H1 (cell line): ENCODE measurements around the gene CCDC28B.

Source experiments
- CHD2 ChIP-seq: IDR thresholded peaks from 2 replicates; pipeline ENCODE4 v1.6.1; 2012; ENCODE audit warnings: low read length, improper control_type of control experiment
- EZH2 ChIP-seq: fragments of 200-600 bp; sonication (generic); IDR thresholded peaks from 2 replicates; pipeline ENCODE4 v1.7.1; 2012; ENCODE audit warnings: low read depth, mild to moderate bottlenecking, moderate library complexity, low read length, inconsistent platforms; ENCODE audit not compliant: severe bottlenecking
- NANOG ChIP-seq: IDR thresholded peaks from 2 replicates; pipeline ENCODE4 v1.6.1; 2011; ENCODE audit warnings: low read length, low read depth, mild to moderate bottlenecking, inconsistent platforms; ENCODE audit not compliant: insufficient read depth, poor library complexity, severe bottlenecking
- POLR2A ChIP-seq, 2 experiments: IDR thresholded peaks; 1 replicate in 1 of 2; 2 replicates in 1 of 2; pipeline ENCODE4 v1.6.1; 2011; ENCODE audit warnings: low read depth in 2 of 2, low read length in 2 of 2, mild to moderate bottlenecking in 2 of 2; ENCODE audit errors: control extremely low read depth in 1 of 2
- TAF1 ChIP-seq: IDR thresholded peaks from 2 replicates; pipeline ENCODE4 v1.6.1; 2011; ENCODE audit warnings: mild to moderate bottlenecking, low read depth, low read length
- TF ChIP-seq, protein P1 (sequence below), 3 experiments: IDR thresholded peaks; 1 replicate in 2 of 3; 2 replicates in 1 of 3; pipeline versions ENCODE4 v1.5.1 to v1.6.1; 2011; ENCODE audit warnings: low read length in 3 of 3, mild to moderate bottlenecking in 3 of 3, inconsistent platforms in 2 of 3, low read depth in 1 of 3, moderate library complexity in 1 of 3; ENCODE audit not compliant: insufficient read depth in 1 of 3; ENCODE audit errors: control extremely low read depth in 1 of 3

DNA sequence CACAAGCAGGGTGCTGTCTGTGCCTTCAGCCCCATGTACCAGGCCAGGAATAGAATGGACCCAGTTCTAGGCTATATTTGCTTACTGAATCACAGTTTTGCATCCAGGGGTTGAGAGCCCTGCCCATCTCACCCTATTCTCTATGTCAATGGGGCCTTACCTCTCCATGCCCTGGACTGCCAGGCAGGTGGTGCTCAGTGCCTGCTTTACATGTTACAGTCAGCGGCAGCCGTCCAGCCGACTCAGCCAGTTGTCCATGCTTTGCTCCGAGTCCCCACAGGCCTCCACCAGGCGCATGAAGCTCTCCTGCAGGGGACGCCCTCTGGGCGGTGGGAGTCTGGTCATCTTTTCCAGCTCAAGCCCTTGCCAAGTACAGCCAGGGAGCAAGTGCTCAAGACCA lies 34.4 kb downstream of the CCDC28B start:
- TF ChIP-seq NANOG (no peak), POLR2A (IDR thresholded peaks at IDR 0.05; ENCODE audit: control extremely low read depth in 1 of 2, low read depth in 2 of 2, low read length in 2 of 2) (no peak), TAF1 (no peak), CHD2 (no peak), EZH2 (no peak)
- TF ChIP-seq, protein P1, sequence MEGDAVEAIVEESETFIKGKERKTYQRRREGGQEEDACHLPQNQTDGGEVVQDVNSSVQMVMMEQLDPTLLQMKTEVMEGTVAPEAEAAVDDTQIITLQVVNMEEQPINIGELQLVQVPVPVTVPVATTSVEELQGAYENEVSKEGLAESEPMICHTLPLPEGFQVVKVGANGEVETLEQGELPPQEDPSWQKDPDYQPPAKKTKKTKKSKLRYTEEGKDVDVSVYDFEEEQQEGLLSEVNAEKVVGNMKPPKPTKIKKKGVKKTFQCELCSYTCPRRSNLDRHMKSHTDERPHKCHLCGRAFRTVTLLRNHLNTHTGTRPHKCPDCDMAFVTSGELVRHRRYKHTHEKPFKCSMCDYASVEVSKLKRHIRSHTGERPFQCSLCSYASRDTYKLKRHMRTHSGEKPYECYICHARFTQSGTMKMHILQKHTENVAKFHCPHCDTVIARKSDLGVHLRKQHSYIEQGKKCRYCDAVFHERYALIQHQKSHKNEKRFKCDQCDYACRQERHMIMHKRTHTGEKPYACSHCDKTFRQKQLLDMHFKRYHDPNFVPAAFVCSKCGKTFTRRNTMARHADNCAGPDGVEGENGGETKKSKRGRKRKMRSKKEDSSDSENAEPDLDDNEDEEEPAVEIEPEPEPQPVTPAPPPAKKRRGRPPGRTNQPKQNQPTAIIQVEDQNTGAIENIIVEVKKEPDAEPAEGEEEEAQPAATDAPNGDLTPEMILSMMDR (IDR thresholded peaks at IDR 0.05; ENCODE audit: control extremely low read depth in 1 of 3, insufficient read depth in 1 of 3, low read depth in 1 of 3, low read length in 3 of 3) = no peak
